ENCODE measurements around the gene DNAH8. TPM values are rescaled to one million over a fixed set of nuclear protein-coding genes. Genes with fewer than 3 reads are reported as not detected.

Gene DNAH8
- total RNA-seq, 3 donors from 2014 or later (not counting 1 experiment from before 2014, with no cell fraction given), result 0.10 TPM; not detected in 2

GRCh38 chr6:38713812-38714211 is 1.3 kb upstream of the DNAH8 start:
- DNase-seq (peak; percentile 44 to 73), ATAC-seq (peak; percentile 73 to 90 (median 82))
- no peak for TF ChIP-seq CTCF (IDR thresholded peaks at IDR 0.05)
- peak overlapping the region; percentile 77 to 93 for H3K27ac Mint-ChIP-seq
- no peaks in the 10 kb centered on the region for H3K9me3 Mint-ChIP-seq
- Histone ChIP-seq H3K4me3 (ENCODE audit: low read length) (no peak overlapping the region), H3K27ac (ENCODE audit: low read length) (peak overlapping the region; percentile 83), H3K36me3 (ENCODE audit: control insufficient read depth, insufficient read depth, low read length) (no peaks in the 10 kb centered on the region), H3K27me3 (ENCODE audit: control insufficient read depth, insufficient read depth, low read length) (peaks cover 6% of the 10 kb centered on the region), H3K9me3 (ENCODE audit: control insufficient read depth, insufficient read depth, low read length) (no peaks in the 10 kb centered on the region), H3K4me1 (ENCODE audit: control insufficient read depth, insufficient read depth, low read length) (peaks cover 20% of the 10 kb centered on the region)
- peaks cover 15 to 28% of the 10 kb centered on the region in 2 donors for H3K27me3 Mint-ChIP-seq (ENCODE audit: low read depth in 2 of 2)
- H3K4me1 Mint-ChIP-seq, result peaks cover 22 to 25% of the 10 kb centered on the region in 2 donors
- H3K4me3 Mint-ChIP-seq, result peak overlapping the region; percentile 75
- WGBS (ENCODE audit: insufficient coverage), result 20% methylated on average over 5 of the region's 6 CpGs
- peaks cover 7% of the 10 kb centered on the region for H3K36me3 Mint-ChIP-seq
- intact Hi-C loops (cut with micrococcal nuclease), result no loop called here

- no CpG with 5 or more reads among the region's 4 CpGs for WGBS (ENCODE audit: insufficient coverage)
- H3K27ac ChIP-seq (ENCODE audit: low read length), result peak overlapping the region; percentile 83
- H3K27me3 Mint-ChIP-seq (ENCODE audit: low read depth in 2 of 2), result peaks cover 19 to 30% of the 10 kb centered on the region in 2 donors
- peaks cover 7% of the 10 kb centered on the region for H3K27me3 ChIP-seq (ENCODE audit: control insufficient read depth, insufficient read depth, low read length)
- H3K36me3 Mint-ChIP-seq, result peaks cover 7% of the 10 kb centered on the region
- H3K27ac Mint-ChIP-seq, result peak overlapping the region; percentile 77 to 93
- H3K4me1 ChIP-seq (ENCODE audit: control insufficient read depth, insufficient read depth, low read length), result peaks cover 20% of the 10 kb centered on the region
- H3K4me1 Mint-ChIP-seq, result peaks cover 22 to 25% of the 10 kb centered on the region in 2 donors
- H3K36me3 ChIP-seq (ENCODE audit: control insufficient read depth, insufficient read depth, low read length), result no peaks in the 10 kb centered on the region
- DNase-seq (peak in 1 of 2 donors; percentile 33), ATAC-seq (peak in 2 of 3 donors; percentile 7 to 20)
- intact Hi-C loops (cut with micrococcal nuclease), result no loop called here
- H3K4me3 Mint-ChIP-seq, result peak overlapping the region; percentile 75
- no peaks in the 10 kb centered on the region for H3K9me3 ChIP-seq (ENCODE audit: control insufficient read depth, insufficient read depth, low read length)
- no peaks in the 10 kb centered on the region for H3K9me3 Mint-ChIP-seq
- H3K4me3 ChIP-seq (ENCODE audit: low read length), result peak overlapping the region; percentile 28
- TF ChIP-seq CTCF (IDR thresholded peaks at IDR 0.05), result no peak
Measured at GRCh38 chr6:38714239-38715015, 684 bp upstream of the DNAH8 start.

GRCh38 chr6:38716825-38717224 is 1.7 kb downstream of the DNAH8 start:
- intact Hi-C loops (cut with micrococcal nuclease), result no loop called here
- H3K27ac Mint-ChIP-seq, result no peak overlapping the region
- Histone ChIP-seq H3K9me3 (ENCODE audit: control insufficient read depth, insufficient read depth, low read length) (no peaks in the 10 kb centered on the region), H3K4me1 (ENCODE audit: control insufficient read depth, insufficient read depth, low read length) (peaks cover 20% of the 10 kb centered on the region), H3K27ac (ENCODE audit: low read length) (no peak overlapping the region), H3K4me3 (ENCODE audit: low read length) (no peak overlapping the region), H3K27me3 (ENCODE audit: control insufficient read depth, insufficient read depth, low read length) (peaks cover 16% of the 10 kb centered on the region), H3K36me3 (ENCODE audit: control insufficient read depth, insufficient read depth, low read length) (no peaks in the 10 kb centered on the region)
- peaks cover 0 to 4% of the 10 kb centered on the region in 2 donors for H3K9me3 Mint-ChIP-seq
- H3K4me1 Mint-ChIP-seq, result peaks cover 22 to 25% of the 10 kb centered on the region in 2 donors
- ATAC-seq (no peak), DNase-seq (no peak)
- 85% methylated on average over 2 of the region's 2 CpGs for WGBS (ENCODE audit: insufficient coverage)
- peaks cover 29 to 35% of the 10 kb centered on the region in 2 donors for H3K27me3 Mint-ChIP-seq (ENCODE audit: low read depth in 2 of 2)
- no peak overlapping the region for H3K4me3 Mint-ChIP-seq
- no peak for TF ChIP-seq CTCF (IDR thresholded peaks at IDR 0.05)
- peaks cover 15% of the 10 kb centered on the region for H3K36me3 Mint-ChIP-seq
